UCSD-AML1 (cell line): Measurements from ENCODE around the gene MKNK2.
A peak's percentile ranks its signal among the peaks of the same experiment; 100 is the strongest.
"Not testable (repeated sequence)": the region's sequence is repeated elsewhere in the genome, so short reads cannot be mapped to it uniquely, and the experiment has no call there.

Experiments
- DNase-seq: peaks from one replicate; lab custom pipeline; 2025; ENCODE audit not compliant: unreplicated experiment; lab: John Stamatoyannopoulos, UW

The MKNK2 gene

GRCh38 chr19:2050991-2051772 lies at the start of gene MKNK2:
MKNK2 (minus strand) TSS chr19:2051244; CDS start chr19:2050851, 393 bp downstream.
- DNase-seq = peak; percentile 93

GRCh38 chr19:2100719-2101061 lies 49.6 kb upstream of the MKNK2 start:
- DNase-seq = no peak

DNA sequence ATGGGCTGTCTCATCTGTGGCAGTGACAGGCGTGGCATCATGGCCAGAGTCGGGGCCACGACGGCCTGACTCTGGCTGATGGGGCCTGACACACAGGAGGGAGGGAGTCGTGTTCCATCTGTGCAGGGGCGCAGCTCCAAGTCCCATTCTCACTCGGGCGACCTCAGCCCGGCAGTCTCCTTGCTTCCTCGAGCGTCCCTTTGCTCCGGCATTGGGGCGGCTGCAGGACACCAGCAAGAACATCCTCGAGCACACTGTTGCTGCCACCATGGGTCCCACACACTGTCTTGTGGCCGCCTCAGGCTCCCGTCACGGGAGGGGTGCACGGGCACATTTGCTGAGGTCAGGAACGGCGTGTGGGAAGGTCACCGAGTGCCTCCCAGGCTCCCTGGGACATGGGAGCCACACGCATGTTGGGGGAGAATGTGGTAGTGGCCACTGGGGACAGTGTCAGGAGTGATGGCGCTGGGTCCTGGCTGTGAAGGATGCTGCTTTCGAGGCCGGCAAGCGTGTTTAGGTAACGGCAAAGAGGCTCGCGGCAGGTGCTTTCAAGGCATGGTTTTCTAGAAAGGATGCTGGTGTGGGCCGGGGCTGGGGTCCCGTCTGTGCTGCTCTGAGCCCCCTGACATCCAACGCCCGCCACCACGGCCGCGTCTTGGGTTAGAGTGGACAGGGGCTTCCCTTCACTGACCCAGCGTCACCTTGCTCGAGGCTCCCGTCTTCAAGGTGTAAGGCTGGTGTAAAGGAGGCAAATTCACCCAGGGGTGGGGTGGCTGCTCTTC lies 49.1 kb upstream of the MKNK2 start:
- DNase-seq = no peak

DNA sequence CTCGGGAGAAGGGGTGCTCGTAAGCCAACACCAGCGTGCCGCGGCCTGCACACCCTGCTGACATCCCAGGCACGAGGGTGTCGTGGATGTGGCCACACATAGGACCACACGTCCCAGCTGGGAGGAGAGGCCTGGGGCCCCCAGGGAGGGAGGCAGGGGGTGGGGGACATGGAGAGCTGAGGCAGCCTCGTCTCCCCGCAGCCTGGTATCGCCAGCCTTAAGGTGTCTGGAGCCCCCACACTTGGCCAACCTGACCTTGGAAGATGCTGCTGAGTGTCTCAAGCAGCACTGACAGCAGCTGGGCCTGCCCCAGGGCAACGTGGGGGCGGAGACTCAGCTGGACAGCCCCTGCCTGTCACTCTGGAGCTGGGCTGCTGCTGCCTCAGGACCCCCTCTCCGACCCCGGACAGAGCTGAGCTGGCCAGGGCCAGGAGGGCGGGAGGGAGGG lies 48.0 kb upstream of the MKNK2 start:
- no peak for DNase-seq

DNA sequence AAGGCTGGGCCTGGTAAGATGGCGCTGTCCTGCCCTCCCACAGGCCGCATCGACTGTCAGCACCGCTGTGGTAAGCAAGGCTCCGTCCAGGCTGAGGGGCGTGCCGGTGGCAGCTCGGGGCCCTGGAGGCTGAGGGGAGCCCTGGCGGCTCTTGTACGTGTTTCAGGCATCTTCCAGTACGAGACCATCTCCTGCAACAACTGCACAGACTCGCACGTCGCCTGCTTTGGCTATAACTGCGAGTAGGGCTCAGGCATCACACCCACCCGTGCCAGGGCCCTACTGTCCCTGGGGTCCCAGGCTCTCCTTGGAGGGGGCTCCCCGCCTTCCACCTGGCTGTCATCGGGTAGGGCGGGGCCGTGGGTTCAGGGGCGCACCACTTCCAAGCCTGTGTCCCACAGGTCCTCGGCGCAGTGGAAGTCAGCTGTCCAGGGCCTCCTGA lies 46.9 kb upstream of the MKNK2 start:
- DNase-seq = no peak

DNA sequence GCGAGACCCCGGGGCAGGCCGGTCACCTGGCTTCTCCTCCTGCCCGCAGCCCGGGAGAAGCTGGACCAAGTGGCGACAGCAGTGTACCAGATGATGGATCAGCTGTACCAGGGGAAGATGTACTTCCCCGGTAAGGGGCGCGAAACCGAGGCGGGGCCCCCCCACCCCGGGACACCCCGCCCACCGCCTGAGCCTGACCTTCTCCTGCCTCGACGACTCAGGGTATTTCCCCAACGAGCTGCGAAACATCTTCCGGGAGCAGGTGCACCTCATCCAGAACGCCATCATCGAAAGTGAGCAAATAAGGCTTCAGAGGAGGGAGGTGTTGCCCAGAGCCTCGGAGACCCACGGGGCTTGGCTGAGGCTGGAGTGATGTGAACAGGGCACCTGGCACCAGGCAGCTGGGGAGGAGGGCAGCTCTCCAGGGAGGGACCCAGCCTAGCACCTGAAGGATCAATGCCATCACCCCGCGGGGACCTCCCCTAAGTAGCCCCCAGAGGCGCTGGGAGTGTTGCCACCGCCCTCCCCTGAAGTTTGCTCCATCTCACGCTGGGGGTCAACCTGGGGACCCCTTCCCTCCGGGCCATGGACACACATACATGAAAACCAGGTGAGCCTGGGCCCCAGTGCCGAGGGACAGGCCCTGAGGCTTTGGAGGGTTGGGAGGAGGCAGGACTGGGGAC lies 46.3 kb upstream of the MKNK2 start:
- no peak for DNase-seq

GRCh38 chr19:2096480-2097202 lies 45.6 kb upstream of the MKNK2 start, which contains the start of gene IZUMO4:
IZUMO4 (plus strand) TSS chr19:2096915; CDS start chr19:2096946, 31 bp downstream.
- DNase-seq = peak; percentile 99

GRCh38 chr19:2096034-2096479 lies 45.0 kb upstream of the MKNK2 start, which contains the start of gene MOB3A:
MOB3A (minus strand) TSS chr19:2096326; CDS start chr19:2078560, 17,766 bp downstream.
- peak; percentile 97 for DNase-seq

- DNase-seq = not testable (repeated sequence)
Observed at GRCh38 chr19:2091926-2092525, 41.0 kb upstream of the MKNK2 start.

GRCh38 chr19:2089727-2090053 lies 38.6 kb upstream of the MKNK2 start:
- no peak for DNase-seq

DNA sequence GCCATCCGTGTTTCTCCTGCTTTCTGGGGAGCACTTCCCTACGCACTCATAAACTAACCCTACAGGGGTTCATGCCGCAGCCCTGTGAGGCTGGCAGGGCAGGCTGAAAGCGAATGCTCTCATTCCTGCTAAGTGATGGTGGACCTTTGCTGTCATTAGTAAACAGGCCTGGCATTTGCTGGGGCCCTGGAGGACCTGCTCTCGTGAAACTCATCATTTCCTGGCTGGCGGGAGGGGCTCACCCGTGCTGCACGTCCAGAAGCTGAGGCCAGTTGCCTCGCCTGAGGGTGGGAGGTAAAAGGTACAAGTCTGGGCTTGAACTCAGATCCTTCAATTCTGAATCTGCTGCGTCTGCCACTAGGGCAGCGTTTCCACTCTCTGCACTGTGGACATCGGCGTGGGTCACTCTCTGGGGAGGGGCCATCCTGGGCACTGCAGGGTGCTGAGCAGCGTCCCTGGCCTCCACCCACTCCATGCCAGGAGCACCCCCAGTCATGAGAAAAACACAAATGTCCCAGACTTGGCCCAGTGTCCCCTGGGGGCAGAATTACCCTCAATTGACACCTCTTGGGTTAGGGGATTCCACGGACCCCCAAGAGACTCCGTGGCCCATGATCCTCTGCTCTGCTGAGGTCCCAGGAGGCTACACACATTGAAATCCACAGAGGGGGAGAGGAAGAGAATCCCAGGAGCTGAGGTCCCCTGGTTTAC lies 38.1 kb upstream of the MKNK2 start:
- peak; percentile 23 for DNase-seq

- DNase-seq = peak; percentile 44
Observed at GRCh38 chr19:2087621-2088100, 36.6 kb upstream of the MKNK2 start.

GRCh38 chr19:2086695-2087620 lies 35.9 kb upstream of the MKNK2 start:
- DNase-seq = not testable (repeated sequence)

- DNase-seq = peak; percentile 94
Observed at GRCh38 chr19:2084993-2085720, 34.1 kb upstream of the MKNK2 start.

- peak; percentile 69 for DNase-seq
Observed at GRCh38 chr19:2083174-2083854, 32.3 kb upstream of the MKNK2 start.

DNA sequence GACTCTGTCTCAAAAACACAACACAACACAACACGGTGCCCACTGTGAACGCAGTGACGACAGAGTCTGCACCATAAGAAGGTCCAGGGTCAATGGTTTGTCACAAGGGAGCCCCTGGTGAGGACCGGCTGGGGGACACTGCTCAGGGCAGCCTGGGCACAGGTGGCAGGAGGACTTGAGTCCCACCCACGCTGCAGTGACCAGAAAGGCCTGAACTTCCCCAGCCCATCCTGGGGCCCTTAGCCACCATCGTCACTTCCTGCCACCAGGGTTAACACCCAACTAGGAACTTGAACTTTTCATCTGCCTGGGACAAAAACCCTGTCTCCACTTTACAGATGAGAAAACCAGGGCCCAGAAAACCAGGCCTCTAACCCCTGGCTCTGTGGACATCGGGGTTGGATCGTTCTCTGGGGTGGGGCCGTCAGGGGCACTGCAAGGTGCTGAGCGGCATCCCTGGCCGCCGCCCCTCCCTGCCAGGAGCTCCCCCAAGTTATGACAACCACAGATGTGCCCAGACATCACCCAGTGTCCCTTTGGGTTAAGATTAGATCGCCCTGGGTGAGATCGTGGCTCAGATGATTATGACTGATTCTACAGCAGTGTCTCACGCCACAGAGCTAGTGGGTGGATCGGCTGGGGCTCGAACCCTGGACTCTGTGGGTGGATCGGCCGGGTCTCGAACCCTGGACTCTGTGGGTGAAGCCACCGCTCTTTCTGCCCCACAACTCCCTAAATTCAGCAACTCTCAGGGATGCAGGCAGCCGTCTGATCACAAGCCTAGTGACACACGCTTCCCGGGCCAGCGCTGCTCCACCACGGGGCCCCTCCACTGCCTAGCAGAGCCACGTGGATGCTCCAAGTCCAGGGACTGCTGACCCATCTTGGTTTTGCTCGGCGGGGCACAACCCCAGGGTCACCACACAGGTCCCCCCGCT lies 31.1 kb upstream of the MKNK2 start:
- peak; percentile 30 for DNase-seq
